NOMO-1 treated with DMSO at 0.1 percent for 48 hours (cell line): ENCODE results near the gene ARPP21.

Experiments used
- DNase-seq: peaks from one replicate; lab custom pipeline; 2025; ENCODE audit not compliant: unreplicated experiment; lab: John Stamatoyannopoulos, UW

Gene ARPP21

GRCh38 chr3:35727179-35727578 lies 87.9 kb downstream of the ARPP21 start:
- DNase-seq, result no peak

- no peak for DNase-seq
These were observed 94.0 kb downstream of the ARPP21 start for GRCh38 chr3:35733341-35733740.

- no peak for DNase-seq
These were observed 94.5 kb downstream of the ARPP21 start for GRCh38 chr3:35733864-35734263.

GRCh38 chr3:35737080-35737479 lies 97.8 kb downstream of the ARPP21 start:
- DNase-seq, result no peak

- DNase-seq, result no peak
These were observed 98.2 kb downstream of the ARPP21 start for GRCh38 chr3:35737527-35737926.

- peak; percentile 16 for DNase-seq
These were observed 98.8 kb downstream of the ARPP21 start for GRCh38 chr3:35737934-35738706.

- DNase-seq, result no peak
These were observed 100.0 kb downstream of the ARPP21 start for GRCh38 chr3:35739181-35739809.

- DNase-seq, result no peak
These were observed 100.7 kb downstream of the ARPP21 start for GRCh38 chr3:35739964-35740527.

- DNase-seq, result no peak
These were observed 103.9 kb downstream of the ARPP21 start for GRCh38 chr3:35743218-35743617.

GRCh38 chr3:35744419-35744818 lies 105.1 kb downstream of the ARPP21 start:
- no peak for DNase-seq

GRCh38 chr3:35745351-35745750 lies 106.0 kb downstream of the ARPP21 start:
- DNase-seq, result peak; percentile 88

- peak; percentile 96 for DNase-seq
These were observed 106.6 kb downstream of the ARPP21 start for GRCh38 chr3:35745802-35746484.

GRCh38 chr3:35746492-35746891 lies 107.2 kb downstream of the ARPP21 start:
- no peak for DNase-seq

- DNase-seq, result no peak
These were observed 108.8 kb downstream of the ARPP21 start for GRCh38 chr3:35748144-35748543.

GRCh38 chr3:35751207-35751606 lies 111.9 kb downstream of the ARPP21 start:
- no peak for DNase-seq

- no peak for DNase-seq
These were observed 118.8 kb downstream of the ARPP21 start for GRCh38 chr3:35757991-35758757.

GRCh38 chr3:35760146-35760545 lies 120.8 kb downstream of the ARPP21 start:
- no peak for DNase-seq

- DNase-seq, result no peak
These were observed 122.0 kb downstream of the ARPP21 start for GRCh38 chr3:35761311-35761710.

- no peak for DNase-seq
These were observed 133.2 kb downstream of the ARPP21 start for GRCh38 chr3:35772381-35773015.

- no peak for DNase-seq
These were observed 134.1 kb downstream of the ARPP21 start for GRCh38 chr3:35773417-35773816.

GRCh38 chr3:35776346-35776745 lies 137.0 kb downstream of the ARPP21 start:
- no peak for DNase-seq
